HUDEP-2 (cell line): ENCODE measurements around the gene ZNF564.
"Not testable (repeated sequence)": the region's sequence is repeated elsewhere in the genome, so short reads cannot be mapped to it uniquely, and the experiment has no call there.

Experiments used
- DNase-seq, 76 experiments: peaks; one replicate each; lab custom pipeline; 2025; ENCODE audit not compliant: unreplicated experiment in 76 of 76; lab: John Stamatoyannopoulos, UW

Gene ZNF564

DNA sequence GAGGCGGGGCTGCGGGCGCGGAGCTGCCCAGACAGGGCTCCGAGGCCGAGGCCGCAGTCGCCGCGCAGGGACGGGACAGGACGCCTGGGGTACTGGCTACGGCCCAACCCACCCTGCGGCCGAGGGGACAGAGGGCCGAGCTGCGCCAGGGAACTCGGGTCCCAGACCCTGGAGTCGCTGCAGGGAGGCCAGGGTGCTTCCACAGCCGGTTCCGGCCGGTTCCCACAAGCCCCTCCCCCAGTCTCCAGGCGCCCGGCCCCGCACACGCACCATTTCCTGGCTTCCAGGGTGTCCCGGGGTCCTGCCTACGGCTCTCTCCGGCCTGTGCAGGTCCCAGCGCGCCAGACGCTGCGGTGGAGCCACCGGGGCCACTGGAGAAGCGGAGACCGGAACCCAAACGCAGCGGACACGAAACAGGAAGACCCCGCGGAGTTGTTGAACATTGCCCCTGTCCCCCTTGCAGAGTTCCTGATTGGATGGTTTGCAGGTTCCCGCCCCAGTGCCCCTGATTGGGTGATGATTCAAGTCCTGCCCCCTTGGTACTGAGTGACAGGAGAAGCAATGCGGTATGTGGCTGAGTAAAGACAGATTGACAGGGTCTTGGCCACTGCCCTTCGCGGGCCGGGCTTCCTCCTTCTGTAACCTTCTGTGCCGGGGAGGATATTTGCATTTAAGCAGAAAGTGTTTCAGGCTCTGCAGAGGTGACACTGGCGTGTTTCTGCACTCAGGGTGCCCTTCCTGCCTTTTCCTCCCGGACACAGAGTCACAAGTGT lies at the start of gene ZNF564:
ZNF564 (minus strand) TSS at position 423 of the 773 bp plus-strand sequence; CDS start at position 273, 150 bp downstream.
- peak; percentile 54 to 99 (median 96) for DNase-seq

DNA sequence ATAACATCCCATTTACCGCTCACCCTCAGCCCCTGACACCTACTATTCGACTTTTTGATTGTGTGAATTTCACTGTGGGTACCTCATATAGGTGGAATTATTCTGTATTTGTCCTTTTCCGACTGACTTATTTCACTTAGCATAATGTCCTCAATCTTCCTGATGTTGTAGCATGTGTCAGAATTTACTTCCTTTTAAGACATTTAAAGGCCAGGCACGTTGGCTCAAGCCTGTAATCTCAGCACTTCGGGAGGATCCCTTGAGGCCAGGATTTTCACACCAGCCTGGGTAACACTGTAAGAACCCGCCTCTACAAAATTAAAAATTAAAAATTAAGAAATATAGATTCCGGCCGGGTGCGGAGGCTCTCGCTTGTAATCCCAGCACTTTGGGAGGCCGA lies 46.3 kb upstream of the ZNF564 start:
- DNase-seq = no peak

DNA sequence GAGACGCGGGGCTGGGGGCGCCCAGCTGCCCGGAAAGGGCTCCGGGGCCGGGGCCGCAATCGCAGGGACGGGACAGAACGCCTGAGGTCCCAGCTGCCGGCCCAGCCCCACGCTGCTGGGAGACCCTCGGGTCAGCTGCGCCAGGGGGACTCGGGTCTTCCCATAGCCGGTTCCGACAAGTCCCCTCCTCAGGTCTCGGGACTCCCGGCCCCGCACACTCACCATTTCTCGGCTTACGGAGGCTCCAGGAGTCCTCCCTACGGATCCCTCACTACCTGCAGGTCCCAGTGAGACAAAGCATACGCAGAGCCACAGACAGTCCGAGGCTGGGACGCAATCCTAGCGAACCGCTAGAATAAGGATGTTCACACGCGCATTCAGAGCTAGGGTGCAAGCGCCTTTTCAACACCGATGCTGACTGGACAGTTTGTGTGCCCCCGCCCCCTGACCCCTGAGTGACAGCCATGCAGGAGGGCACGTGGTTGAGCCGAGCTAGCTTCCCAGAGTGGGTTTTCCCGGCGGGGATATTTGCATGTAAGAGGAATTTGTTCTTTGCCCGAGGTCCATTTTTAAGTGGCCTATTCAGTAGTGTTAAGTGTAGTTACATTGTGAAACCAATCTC lies 45.8 kb upstream of the ZNF564 start:
- DNase-seq = no peak

DNA sequence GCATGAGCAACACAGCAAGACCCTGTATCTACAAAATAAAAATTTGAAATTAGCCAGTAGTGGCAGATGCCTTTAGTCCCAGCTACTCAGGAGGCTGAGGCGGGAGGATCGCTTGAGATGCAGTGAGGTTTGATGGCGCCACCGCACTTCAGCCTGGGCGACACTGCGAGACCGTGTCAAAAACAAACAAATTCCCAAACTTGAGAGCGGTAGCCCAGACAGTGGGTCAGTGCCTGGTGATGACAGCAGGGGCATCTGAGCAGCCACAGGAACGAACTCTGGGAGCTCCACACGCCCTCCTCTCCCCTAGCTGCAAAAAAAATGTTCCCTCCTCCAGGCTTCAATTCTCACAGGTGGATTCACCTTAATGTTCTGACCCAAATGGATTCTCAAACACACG lies 45.2 kb upstream of the ZNF564 start:
- no peak for DNase-seq

DNA sequence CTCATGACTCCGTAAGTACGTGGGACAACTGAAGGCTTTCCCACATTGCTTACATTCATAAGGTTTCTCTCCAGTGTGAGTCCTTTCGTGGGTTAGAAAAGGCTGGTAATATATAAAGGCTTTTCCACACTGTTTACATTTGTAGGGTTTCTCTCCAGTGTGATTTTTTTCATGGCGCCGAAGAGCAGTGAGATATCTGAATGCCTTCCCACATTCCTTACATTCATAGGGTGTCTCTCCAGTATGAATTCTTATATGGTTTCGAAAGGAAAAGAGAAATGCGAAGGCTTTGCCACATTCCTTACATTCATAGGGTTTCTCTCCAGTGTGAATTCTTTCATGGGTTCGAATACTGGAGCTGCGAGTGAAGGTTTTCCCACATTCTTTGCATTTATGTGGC lies 29.8 kb upstream of the ZNF564 start:
- no peak for DNase-seq

DNA sequence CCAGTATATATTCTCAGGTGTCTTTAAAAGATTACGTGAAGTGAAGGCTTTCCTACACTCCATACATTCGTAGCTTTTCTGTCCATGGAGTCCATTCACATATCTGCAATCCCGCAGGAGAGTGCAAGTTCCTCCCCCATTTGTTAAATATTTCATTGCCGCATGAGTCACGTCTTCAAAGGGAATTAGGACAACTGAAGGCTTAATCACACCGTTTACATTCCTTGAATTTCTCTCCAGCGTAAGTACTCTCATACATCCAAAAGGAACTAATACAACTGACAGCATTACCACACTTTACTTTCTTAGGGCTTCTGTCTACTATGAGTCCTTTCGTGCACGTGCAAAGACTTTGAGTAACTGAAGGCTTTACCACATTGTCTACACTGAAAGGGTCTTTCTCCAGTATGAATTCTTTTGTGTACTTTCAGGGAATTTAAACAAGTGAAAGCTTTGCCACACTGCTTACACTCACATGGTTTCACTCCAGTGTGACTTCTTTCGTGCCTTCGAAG lies 29.0 kb upstream of the ZNF564 start:
- no peak for DNase-seq

DNA sequence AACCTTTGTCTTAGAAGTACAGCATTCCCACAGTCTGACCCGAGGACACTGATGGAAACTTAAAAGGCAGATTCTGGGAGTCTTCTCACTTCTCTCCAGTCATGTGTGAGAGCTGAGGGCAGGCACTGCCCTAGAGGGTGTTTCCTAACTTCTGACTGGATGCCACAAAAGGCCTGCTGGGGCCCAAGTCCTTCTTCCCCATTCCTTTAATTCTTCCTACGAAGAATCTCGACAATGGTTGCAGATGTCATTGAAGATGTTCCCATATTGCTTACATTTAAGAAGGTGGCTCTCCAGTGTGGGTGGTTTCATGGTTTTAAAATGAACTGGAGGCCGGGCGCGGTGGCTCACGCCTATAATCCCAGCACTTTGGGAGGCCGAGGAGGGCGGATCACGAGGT lies 27.4 kb upstream of the ZNF564 start:
- no peak for DNase-seq

DNA sequence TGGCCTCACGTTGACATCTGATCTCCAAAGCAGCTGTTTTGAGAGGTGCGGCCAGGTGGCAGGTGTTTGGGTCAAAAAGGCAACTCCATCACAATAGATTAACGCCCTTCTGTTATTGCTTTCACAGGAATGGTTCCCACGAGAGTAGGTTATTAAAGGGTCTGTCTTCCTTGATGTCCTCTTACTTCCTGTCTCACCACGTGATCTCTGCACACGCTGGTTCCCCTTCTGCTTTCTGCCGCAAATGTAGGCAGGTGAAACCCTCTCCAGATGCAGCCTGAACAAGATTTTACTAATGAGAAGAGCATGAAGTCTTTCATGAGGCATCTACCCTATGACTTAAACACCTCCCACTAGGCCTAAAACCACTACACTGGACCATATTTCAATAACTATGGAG lies 22.8 kb upstream of the ZNF564 start:
- no peak for DNase-seq

DNA sequence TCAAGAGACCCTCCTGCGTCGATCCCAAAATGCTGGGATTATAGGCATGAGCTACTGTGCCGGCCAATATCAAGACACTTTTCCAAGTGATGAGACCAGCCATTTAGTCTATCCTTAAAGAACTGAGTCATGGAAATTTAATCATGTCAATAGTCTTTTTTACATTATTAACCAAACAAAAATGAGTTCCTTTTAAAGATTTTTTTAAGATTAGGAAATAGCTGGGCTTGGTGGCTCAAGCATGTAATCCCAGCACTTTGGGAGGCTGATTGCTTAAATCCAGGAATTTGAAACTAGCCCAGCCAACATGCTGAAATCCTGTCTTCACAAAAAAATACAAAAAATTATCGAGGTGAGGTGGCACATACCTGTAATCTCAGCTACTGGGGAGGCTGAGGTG lies 16.7 kb upstream of the ZNF564 start:
- DNase-seq = no peak

DNA sequence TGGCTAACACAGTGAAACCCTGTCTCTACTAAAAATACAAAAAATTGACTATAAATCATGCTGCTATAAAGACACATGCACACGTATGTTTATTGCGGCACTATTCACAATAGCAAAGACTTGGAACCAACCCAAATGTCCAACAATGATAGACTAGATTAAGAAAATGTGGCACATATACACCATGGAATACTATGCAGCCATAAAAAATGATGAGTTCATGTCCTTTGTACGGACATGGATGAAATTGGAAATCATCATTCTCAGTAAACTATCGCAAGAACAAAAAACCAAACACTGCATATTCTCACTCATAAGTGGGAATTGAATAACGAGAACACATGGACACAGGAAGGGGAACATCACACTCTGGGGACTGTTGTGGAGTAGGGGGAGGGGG lies 15.1 kb upstream of the ZNF564 start:
- not testable (repeated sequence) for DNase-seq

DNA sequence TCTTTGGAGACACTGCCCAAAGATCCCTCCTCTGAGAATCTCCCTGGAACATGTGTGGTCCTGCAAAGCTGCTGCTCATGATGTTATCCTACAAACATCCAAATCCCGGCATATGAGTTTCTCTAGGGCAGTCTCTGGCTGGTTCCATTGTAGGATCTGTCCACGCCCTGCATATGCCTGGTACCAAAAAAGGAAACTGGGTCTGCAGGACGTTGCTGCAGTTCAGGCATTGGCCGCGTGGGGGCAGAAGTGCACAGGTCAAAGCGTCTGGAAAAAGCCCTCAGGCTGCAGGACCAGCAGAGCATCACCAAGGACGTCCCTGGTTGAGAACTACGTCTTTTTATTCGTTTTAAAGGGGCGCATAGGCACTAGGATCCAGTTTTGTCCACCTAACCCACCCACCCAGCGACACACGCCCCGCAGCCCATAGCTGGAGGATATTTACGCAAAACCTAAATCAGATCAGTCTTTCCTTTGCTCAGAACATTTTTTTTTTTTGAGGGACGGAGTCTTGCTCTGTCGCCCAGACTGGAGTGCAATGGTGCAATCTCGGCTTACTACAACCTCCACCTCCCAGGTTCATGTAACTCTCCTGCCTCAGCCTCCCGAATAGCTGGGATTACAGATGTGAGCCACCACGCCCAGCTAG lies 12.9 kb upstream of the ZNF564 start:
- peak in 73 of 76 experiments; percentile 35 to 92 (median 78) for DNase-seq

DNA sequence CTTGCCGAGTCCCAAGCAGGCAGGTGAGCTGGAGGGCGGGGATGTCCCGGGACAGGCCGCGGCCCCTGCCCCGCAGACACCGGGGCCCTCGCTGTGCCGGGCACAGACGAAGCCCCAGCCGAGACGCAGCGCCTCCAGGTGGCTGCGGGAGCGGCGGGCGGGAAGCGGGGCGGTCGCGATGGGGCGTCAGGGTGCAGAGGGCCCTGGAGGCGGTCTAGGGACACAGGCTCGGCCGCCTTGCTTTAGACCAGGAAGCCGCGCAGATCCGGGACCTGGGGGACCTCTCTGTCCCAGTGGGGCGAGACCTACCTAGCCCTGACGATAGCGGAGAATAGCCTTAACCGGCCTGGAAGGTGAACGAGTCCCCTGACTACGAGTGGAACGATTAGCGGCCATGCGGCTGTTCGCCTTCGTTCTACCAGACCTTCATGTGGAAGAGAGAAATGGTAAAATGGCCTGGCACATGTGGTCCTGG lies 4.2 kb upstream of the ZNF564 start:
- DNase-seq = no peak

DNA sequence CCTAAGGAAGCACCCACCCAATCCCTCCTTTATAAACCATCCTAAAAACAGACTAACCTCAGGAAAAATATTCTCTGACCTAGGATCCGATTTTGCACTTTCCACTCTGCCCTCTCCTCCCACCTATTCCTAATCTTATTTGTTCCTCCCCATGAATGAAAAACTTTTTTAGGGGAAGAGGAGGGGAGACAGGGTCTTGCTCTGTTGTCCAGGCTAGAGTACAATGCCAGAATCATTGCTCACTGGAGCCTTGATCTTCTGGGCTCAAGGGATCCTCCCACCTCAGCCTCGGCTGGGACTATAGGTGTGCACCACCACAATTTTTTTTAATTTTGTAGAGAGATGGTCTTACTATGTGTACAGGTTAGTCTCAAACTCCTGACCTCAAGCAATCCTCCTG lies 4.4 kb downstream of the ZNF564 start:
- no peak for DNase-seq

DNA sequence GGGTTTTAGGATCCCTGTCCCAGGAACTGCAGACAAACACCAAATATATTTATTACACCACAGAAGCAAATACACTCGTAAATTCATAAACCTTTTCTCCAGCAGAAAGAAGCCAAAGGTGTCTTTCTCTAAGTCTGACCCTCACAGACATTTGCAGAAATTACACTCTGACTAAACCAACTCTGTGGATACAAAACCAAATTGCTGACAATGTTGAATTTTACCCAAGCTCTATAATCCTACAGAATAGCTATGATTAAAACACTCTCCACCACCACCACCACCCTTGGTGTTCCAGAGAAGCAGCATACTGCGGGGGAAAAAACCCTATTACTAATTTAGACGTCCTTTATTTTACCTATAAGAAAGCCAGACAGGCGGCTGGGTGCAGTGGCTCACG lies 5.2 kb downstream of the ZNF564 start:
- DNase-seq = no peak

DNA sequence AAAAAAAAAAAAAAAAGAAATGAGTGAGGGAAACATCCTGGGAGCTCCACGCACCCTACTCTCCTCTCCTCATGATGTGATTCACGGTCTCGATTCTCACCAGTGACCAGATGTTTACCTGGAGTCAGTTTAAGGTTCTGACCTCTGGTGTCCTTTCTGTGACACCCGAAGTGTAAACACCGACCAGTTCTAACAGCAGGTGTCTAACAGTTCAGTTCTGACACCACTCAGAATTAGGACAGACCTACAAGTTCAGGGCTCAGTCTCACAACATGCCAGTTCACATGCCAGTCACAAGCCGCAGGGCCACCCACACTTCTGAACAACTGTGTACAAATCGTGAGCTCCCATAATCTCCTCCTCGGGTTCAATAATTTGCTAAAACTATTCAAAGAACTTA lies 6.0 kb downstream of the ZNF564 start:
- no peak for DNase-seq

DNA sequence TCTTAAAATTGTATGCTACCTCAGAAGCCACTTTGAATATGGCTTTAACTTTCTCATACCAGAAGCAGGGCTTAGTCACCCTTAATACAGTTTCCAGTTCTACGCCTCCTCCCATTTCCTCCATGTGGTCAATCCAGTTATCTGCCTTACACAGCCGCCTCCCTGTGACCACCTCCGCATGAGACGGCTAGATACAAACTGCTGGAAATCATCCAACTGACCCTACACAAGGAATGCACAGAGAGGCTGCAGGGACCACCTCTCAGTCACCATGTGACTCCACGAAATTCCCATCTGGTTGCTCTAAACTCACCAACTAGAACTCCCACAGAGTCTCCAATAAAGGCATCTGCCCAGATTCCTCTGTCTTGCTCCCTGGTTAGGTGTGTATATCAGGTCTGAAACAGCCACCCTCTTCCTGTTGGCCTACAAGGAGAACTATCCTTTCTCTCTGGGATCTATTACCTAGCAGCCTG lies 6.8 kb downstream of the ZNF564 start:
- DNase-seq = peak in 68 of 76 experiments; percentile 10 to 91 (median 60)

DNA sequence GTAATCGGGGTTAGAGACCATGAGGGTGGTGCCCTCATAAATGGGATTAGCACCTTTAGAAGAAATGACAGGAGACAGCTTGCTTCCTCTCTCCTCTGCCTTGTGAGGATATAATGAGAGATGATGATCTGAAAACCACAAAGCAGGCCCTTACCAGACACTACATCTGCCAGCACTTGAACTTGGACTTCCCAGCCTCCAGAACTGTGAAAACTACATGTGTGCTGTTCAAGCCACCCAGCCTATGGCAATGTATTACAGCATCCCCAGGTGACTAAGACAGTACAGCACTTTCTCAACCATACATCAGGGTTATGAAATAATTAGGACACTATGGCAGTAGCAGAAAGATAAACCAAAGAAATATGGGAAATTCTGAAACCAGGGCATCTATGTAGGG lies 7.4 kb downstream of the ZNF564 start:
- peak in 3 of 76 experiments; percentile 4 to 13 (median 6) for DNase-seq

DNA sequence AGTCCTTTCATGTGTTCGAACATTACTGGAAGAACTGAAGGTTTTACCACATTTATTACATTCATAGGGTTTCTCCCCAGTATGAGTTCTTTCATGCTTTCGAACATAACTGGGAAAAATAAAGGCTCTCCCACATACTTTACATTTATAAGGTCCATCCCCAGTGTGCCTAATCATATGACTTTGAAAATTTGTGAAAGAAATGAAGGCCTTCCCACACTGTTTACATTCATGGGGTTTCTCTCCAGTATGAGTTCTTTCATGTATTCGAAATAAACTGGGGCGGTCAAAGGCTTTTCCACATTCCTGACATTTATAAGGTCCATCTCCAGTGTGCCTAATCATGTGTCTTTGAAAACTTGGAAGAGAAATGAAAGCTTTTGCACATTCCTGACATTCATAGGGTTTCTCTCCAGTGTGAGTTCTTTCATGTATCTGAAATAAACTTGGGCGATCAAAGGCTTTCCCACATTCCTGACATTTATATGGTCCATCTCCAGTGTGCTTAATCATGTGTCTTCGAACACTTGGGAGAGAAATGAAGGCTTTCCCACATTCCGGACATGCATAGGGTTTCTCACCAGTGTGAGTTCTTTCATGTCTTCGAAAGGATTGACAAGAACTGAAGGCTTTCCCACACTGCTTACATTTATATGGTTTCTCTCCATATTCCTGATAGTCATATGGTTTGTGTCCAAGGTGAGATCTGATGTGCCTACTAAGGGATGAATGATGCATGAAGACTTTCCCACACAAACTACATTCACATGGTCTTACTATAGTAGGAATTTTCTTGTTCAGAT lies 24.0 kb downstream of the ZNF564 start:
- peak in 2 of 76 experiments; percentile 2 to 13 for DNase-seq

DNA sequence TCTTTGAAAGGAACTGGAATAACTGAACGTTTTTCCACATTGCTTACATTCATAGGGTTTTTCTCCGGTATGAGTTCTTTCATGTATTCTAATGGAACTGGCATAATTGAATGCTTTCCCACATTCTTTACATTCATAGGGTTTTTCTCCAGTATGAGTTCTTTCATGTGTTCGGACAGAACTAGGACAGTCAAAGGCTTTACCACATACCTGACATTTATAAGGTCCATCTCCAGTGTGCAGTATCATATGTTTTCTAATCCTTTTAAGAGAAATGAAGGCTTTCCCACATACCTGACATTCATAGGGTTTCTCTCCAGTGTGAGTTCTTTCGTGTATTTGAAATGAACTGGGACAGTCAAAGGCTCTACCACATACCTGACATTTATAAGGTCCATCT lies 24.7 kb downstream of the ZNF564 start:
- no peak for DNase-seq

DNA sequence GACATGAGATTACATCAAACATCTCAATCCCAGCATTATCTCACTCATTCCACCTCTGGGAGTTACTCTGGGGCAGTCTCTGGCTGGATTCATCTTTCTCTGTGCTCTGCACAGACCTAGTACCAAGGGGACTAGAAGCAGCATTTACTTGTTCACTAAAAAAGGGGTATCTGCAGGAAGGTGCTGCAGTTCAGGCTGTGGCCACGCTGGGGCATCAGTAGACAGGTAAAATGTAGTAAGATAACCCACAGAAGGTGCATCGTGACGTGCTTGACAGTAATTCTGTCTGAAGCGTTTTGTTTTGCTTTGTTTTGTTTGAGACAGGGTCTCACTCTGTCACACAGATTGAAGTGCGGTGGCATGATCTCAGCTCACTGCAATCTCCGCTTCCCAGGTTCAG lies 29.3 kb downstream of the ZNF564 start:
- DNase-seq = peak in 3 of 76 experiments; percentile 4 to 15 (median 8)
